ENCODE results near the gene TOP3A.
"Not testable (repeated sequence)": the region's sequence is repeated elsewhere in the genome, so short reads cannot be mapped to it uniquely, and the experiment has no call there.

Gene TOP3A

GRCh38 chr17:18324140-18325050 lies 9.6 kb upstream of the TOP3A start:
- DNase-seq = no peak

DNA sequence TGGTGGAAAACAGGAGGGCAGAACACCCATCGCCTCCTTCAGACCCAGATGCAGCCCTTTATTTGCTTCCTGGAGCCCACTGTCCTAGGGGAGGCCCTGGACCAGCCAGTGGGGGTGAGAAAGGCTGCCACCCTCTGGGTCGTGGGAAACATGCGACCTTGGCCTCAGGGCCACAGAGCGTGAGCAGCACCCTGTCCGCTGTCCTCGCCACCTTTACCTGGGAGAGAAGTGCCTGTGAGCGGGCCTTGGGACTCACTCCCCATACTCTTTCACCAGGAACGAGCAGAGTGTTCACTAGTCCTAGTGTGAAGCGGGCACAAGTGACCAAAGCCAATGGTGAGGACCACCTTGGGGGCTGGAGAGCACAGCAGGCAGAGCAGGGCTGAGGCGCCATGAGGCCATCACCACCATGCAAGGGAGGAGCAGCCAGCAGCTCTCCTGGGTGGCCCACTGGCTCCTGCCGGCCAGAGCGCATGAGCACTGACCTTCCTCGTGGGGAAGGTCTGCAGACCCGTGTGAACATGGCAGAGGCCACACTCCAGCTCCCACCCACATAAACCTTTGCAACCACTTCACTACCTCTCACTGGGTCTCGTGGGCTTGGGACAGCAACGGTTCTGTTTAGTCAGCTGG lies 8.8 kb upstream of the TOP3A start:
- DNase-seq = no peak

GRCh38 chr17:18323007-18323406 lies 8.2 kb upstream of the TOP3A start:
- no peak for DNase-seq

- DNase-seq = no peak
Measured at GRCh38 chr17:18322522-18322921, 7.7 kb upstream of the TOP3A start.

GRCh38 chr17:18321309-18321708 lies 6.5 kb upstream of the TOP3A start:
- DNase-seq = no peak

- no peak for DNase-seq
Measured at GRCh38 chr17:18320301-18320700, 5.5 kb upstream of the TOP3A start.

GRCh38 chr17:18319604-18320256 lies 4.9 kb upstream of the TOP3A start:
- DNase-seq = no peak

GRCh38 chr17:18318771-18319450 lies 4.1 kb upstream of the TOP3A start:
- DNase-seq = no peak

GRCh38 chr17:18318117-18318516 lies 3.3 kb upstream of the TOP3A start:
- no peak for DNase-seq

GRCh38 chr17:18315961-18316360 lies 1.2 kb upstream of the TOP3A start:
- DNase-seq = no peak

GRCh38 chr17:18315562-18315922 lies 748 bp upstream of the TOP3A start:
- no peak for DNase-seq

GRCh38 chr17:18314059-18314730 lies 599 bp downstream of the TOP3A start:
- no peak for DNase-seq

- no peak for DNase-seq
Measured at GRCh38 chr17:18309202-18309601, 5.6 kb downstream of the TOP3A start.

GRCh38 chr17:18303206-18303605 lies 11.6 kb downstream of the TOP3A start:
- DNase-seq = not testable (repeated sequence)

- no peak for DNase-seq
Measured at GRCh38 chr17:18300725-18301480, 13.9 kb downstream of the TOP3A start.

DNA sequence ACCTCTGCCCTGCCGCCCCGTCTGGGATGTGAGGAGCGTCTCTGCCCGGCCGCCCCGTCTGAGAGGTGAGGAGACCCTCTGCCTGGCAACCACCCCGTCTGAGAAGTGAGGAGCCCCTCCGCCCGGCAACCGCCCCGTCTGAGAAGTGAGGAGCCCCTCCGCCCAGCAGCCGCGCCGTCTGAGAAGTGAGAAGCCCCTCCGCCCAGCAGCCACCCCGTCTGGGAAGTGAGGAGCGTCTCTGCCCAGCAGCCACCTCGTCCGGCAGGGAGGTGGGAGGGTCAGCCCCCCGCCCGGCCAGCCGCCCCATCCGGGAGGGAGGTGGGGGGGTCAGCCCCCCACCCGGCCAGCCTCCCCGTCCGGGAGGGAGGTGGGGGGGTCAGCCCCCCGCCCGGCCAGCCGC lies 16.7 kb downstream of the TOP3A start:
- DNase-seq = not testable (repeated sequence)

DNA sequence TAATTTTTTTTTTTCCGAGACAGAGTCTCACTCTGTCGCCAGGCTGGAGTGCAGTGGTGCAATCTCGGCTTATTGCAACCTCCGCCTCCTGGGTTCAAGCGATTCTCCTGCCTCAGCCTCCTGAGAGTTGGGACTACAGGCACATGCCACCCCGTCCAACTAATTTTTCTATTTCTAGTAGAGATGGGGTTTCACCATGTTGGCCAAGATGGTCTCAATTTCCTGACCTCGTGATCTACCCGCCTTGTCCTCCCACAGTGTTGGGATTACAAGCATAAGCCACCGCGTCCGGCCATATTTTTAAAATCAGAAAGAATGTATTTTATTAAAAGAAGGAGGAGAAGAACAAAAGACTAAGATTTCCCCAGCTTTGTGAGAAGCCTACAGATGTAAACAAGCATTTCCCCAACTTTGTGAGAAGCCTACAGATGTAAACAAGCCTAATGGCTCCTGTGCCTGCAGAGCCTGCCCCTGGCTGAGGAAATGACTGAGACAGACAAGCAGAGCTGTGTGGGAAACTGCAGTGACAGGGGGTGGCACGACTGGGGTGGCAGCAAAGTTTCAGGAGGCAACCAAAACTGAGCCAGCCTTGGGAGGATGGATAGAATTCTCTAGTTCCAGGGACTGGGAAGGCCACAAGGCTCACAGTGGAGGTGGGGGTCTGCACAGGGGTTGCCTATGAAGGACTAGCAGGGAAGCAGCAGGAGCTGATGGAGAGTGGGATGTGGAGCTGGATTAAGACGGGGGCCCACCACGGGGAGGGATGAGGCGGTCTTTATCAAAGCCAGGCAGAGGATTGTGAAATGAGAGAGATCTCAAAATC lies 22.9 kb downstream of the TOP3A start:
- no peak for DNase-seq

- DNase-seq = no peak
Measured at GRCh38 chr17:18285296-18285695, 29.5 kb downstream of the TOP3A start.

DNA sequence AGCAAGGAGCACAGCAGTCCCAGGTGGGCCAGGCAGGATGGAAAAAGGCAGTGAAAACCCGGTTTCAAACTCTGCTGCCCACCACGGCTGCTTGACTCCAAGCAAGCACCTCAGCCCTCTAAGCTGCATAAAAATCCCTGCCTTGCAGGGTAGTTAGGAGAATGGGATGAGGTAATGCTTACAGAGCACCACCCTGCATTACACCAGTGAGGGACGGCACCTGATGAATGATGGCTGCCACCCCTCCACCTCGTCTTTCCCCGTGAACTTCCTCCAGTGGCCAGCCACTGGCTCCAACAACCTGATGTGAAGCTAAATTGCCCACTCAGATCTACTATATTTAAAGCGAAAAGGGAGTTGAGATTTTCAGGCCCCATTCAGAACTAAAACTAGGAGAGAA lies 33.0 kb downstream of the TOP3A start:
- no peak for DNase-seq

DNA sequence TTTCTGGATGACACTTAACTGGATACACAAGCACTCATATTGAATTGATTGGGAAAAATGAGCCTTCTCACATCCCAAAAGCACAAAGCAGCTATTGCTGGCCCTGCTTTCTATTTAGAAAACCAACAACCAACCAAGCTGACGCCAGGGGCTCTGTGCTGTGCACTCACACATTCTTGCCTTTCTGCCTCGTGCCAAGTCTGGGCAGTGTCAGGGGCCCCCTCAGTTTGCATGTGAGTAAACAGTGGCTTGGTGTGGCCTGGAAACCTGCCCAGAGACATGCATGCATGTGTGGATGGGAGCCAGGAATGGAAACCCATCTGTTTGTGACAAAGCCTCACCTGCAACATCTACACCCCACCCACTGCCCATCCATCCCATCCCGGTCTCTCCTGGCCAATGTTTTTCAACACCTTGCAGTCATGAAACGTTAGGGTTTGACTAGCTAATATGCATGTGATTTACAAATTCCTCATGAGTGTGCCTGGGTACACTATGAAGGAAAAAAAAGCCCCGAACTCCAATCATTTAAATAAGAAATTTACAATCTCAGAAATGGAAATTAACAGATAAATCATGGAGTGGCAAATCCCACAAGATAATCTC lies 33.9 kb downstream of the TOP3A start:
- DNase-seq = no peak

DNA sequence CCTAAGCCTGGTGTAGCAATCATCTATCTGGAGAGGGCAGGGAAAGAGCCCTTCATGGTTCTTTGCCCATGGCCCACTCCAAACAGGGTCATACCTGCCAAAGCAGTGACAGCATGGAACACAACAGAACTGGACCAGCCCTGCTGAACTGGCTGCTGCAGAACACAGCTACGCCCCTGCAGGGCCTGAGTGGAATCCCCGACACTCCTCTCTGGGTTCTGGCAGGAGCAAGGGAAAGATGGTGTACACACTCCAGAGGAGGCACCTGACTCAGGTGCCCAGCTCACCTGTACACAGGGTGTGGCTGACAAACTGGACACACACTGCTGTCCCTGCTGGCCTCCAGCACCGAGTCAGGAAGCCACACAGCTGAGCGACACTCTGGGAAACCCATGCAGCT lies 34.5 kb downstream of the TOP3A start:
- DNase-seq = no peak

All from activated CD8-positive, alpha-beta memory T cell treated with anti-CD3 and anti-CD28 coated beads, Interleukin-2, amount 50 U/mL, for 4 hours (primary cell).